Measurements from ENCODE around the gene SLC16A6.
"Not testable (repeated sequence)": the region's sequence is repeated elsewhere in the genome, so short reads cannot be mapped to it uniquely, and the experiment has no call there.

The SLC16A6 gene

GRCh38 chr17:68290955-68291835 lies at the start of gene SLC16A6, which contains the start of gene ARSG:
Gene SLC16A6 (minus strand): TSS chr17:68291127. CDS start chr17:68278320, 12,807 bp downstream.
Gene ARSG (plus strand): TSS chr17:68291495. CDS start chr17:68307494, 15,999 bp downstream.
- DNase-seq (ENCODE audit: low read depth), result peak; percentile 82

GRCh38 chr17:68334393-68334792 lies 43.5 kb upstream of the SLC16A6 start:
- no peak for DNase-seq (ENCODE audit: low read depth)

GRCh38 chr17:68331932-68332331 lies 41.0 kb upstream of the SLC16A6 start:
- not testable (repeated sequence) for DNase-seq (ENCODE audit: low read depth)

- no peak for DNase-seq (ENCODE audit: low read depth)
Observed at GRCh38 chr17:68329331-68329730, 38.4 kb upstream of the SLC16A6 start.

GRCh38 chr17:68328676-68329075 lies 37.7 kb upstream of the SLC16A6 start:
- no peak for DNase-seq (ENCODE audit: low read depth)

- no peak for DNase-seq (ENCODE audit: low read depth)
Observed at GRCh38 chr17:68327823-68328557, 37.1 kb upstream of the SLC16A6 start.

- no peak for DNase-seq (ENCODE audit: low read depth)
Observed at GRCh38 chr17:68326681-68327080, 35.8 kb upstream of the SLC16A6 start.

- no peak for DNase-seq (ENCODE audit: low read depth)
Observed at GRCh38 chr17:68325961-68326360, 35.0 kb upstream of the SLC16A6 start.

- no peak for DNase-seq (ENCODE audit: low read depth)
Observed at GRCh38 chr17:68324654-68325336, 33.9 kb upstream of the SLC16A6 start.

- DNase-seq (ENCODE audit: low read depth), result no peak
Observed at GRCh38 chr17:68324114-68324513, 33.2 kb upstream of the SLC16A6 start.

- no peak for DNase-seq (ENCODE audit: low read depth)
Observed at GRCh38 chr17:68322630-68323029, 31.7 kb upstream of the SLC16A6 start.

GRCh38 chr17:68321556-68321954 lies 30.6 kb upstream of the SLC16A6 start:
- DNase-seq (ENCODE audit: low read depth), result no peak

GRCh38 chr17:68320943-68321555 lies 30.1 kb upstream of the SLC16A6 start:
- no peak for DNase-seq (ENCODE audit: low read depth)

- no peak for DNase-seq (ENCODE audit: low read depth)
Observed at GRCh38 chr17:68320311-68320865, 29.5 kb upstream of the SLC16A6 start.

- no peak for DNase-seq (ENCODE audit: low read depth)
Observed at GRCh38 chr17:68319410-68320162, 28.7 kb upstream of the SLC16A6 start.

- no peak for DNase-seq (ENCODE audit: low read depth)
Observed at GRCh38 chr17:68318103-68318991, 27.4 kb upstream of the SLC16A6 start.

- no peak for DNase-seq (ENCODE audit: low read depth)
Observed at GRCh38 chr17:68317458-68317857, 26.5 kb upstream of the SLC16A6 start.

- no peak for DNase-seq (ENCODE audit: low read depth)
Observed at GRCh38 chr17:68315930-68316329, 25.0 kb upstream of the SLC16A6 start.

GRCh38 chr17:68314916-68315535 lies 24.1 kb upstream of the SLC16A6 start:
- no peak for DNase-seq (ENCODE audit: low read depth)
